K562 (cell line): ENCODE measurements around the gene ZNF322. TPM values are rescaled to one million over a fixed set of nuclear protein-coding genes. Genes with fewer than 3 reads are reported as not detected.

Experiments used
- E2F4 ChIP-seq: sonication (generic); formaldehyde crosslinking; IDR thresholded peaks from 2 replicates; pipeline ENCODE4 v1.8.0; 2022; ENCODE audit warnings: mild to moderate bottlenecking, low read depth, missing genetic modification reagents
- GATA2 ChIP-seq: sonication (generic); formaldehyde crosslinking; IDR thresholded peaks from 2 replicates; pipeline ENCODE4 v1.4.0; 2020; ENCODE audit warnings: mild to moderate bottlenecking, missing genetic modification reagents
- HBP1 ChIP-seq: fragments of 450-650 bp; formaldehyde crosslinking; IDR thresholded peaks from 2 replicates; pipeline ENCODE4 v1.4.0; 2022; ENCODE audit warnings: missing genetic modification characterization
- HDAC2 ChIP-seq: fragments of 450-650 bp; IDR thresholded peaks from 2 replicates; pipeline ENCODE4 v1.6.1; 2016; ENCODE audit warnings: mild to moderate bottlenecking
- HLTF ChIP-seq: fragments of 450-650 bp; IDR thresholded peaks from 2 replicates; pipeline ENCODE4 v1.6.1; 2016
- POLR2H ChIP-seq: IDR thresholded peaks from 2 replicates; pipeline ENCODE4 v1.6.1; 2016; ENCODE audit warnings: missing genetic modification characterization, low read depth, mild to moderate bottlenecking, control low read depth, missing compliant biosample characterization, moderate library complexity
- TCF3 ChIP-seq: sonication (generic); formaldehyde crosslinking; IDR thresholded peaks from 2 replicates; pipeline ENCODE4 v1.4.0; 2020; ENCODE audit warnings: mild to moderate bottlenecking, missing genetic modification reagents
- TOE1 ChIP-seq, 2 experiments: fragments of 450-650 bp in 1 of 2; sonication (generic) in 1 of 2; formaldehyde crosslinking in 1 of 2; IDR thresholded peaks; 2 replicates each; pipeline versions ENCODE4 v1.7.1 to v1.8.0; 2016 to 2022; ENCODE audit warnings: borderline replicate concordance in 2 of 2, mild to moderate bottlenecking in 2 of 2, antibody characterized with exemption in 1 of 2, inconsistent platforms in 1 of 2, low read depth in 1 of 2, missing genetic modification reagents in 1 of 2, moderate library complexity in 1 of 2
- USF2 ChIP-seq: sonication (generic); formaldehyde crosslinking; IDR thresholded peaks from 2 replicates; pipeline ENCODE4 v1.5.0; 2020; ENCODE audit warnings: missing genetic modification reagents
- ZBTB49 ChIP-seq: sonication (generic); formaldehyde crosslinking; IDR thresholded peaks from 2 replicates; pipeline ENCODE4 v1.8.0; 2022; ENCODE audit warnings: missing genetic modification reagents, mild to moderate bottlenecking, borderline replicate concordance
- ZBTB8A ChIP-seq: fragments of 450-650 bp; IDR thresholded peaks from 2 replicates; pipeline ENCODE4 v1.6.1; 2018; ENCODE audit warnings: mild to moderate bottlenecking, moderate library complexity; ENCODE audit not compliant: partially characterized antibody
- ZKSCAN3 ChIP-seq: fragments of 250-450 bp; sonication (Bioruptor Pico); IDR thresholded peaks from 2 replicates; pipeline ENCODE4 v1.4.0; 2020
- ZNF124 ChIP-seq: sonication (generic); formaldehyde crosslinking; IDR thresholded peaks from 2 replicates; pipeline ENCODE4 v1.8.1; 2022; ENCODE audit warnings: missing genetic modification reagents
- ZNF311 ChIP-seq: fragments of 250-450 bp; sonication (Bioruptor Pico); IDR thresholded peaks from 2 replicates; pipeline ENCODE4 v1.4.0; 2020; ENCODE audit warnings: mild to moderate bottlenecking, moderate library complexity
- ZNF431 ChIP-seq: sonication (generic); formaldehyde crosslinking; IDR thresholded peaks from 2 replicates; pipeline ENCODE4 v1.8.0; 2022; ENCODE audit warnings: mild to moderate bottlenecking, missing genetic modification reagents
- ZNF655 ChIP-seq: fragments of 250-450 bp; sonication (Bioruptor Pico); IDR thresholded peaks from 2 replicates; pipeline ENCODE4 v1.5.0; 2021
- polyA plus RNA-seq, 8 experiments: library from polyadenylated mRNA; depleted of rRNA in 4 of 8; stranded (reverse) in 5 of 8; unstranded in 3 of 8; fragments of >200 nt; fragmentation: Nextera tagmentation in 2 of 8; fragmentation: Illumina TruSeq in 1 of 8; extraction: Ambion mirVana in 2 of 8; extraction: Trizol in 1 of 8; gene quantifications; 2 replicates each; pipeline versions ENCODE4 v1.2.1 to v1.2.3, GENCODE V29; 2011 to 2014; ENCODE audit warnings: inconsistent platforms in 1 of 8, missing spikeins in 1 of 8
- total RNA-seq, 7 experiments: library from RNA; depleted of rRNA in 6 of 7; stranded (reverse); fragments of >200 nt in 6 of 7; fragmentation: Illumina TruSeq in 2 of 7; extraction: Trizol in 2 of 7; gene quantifications; 2 replicates each; pipeline versions ENCODE4 v1.2.1 to v1.2.3, GENCODE V29; 2011 to 2021; ENCODE audit warnings: low replicate concordance in 1 of 7
- TF ChIP-seq, protein P1 (sequence below), 2 experiments: fragments of 450-650 bp in 1 of 2; sonication (generic) in 1 of 2; formaldehyde crosslinking in 1 of 2; IDR thresholded peaks in 1 of 2; conservative IDR thresholded peaks in 1 of 2; 2 replicates each; pipeline versions ENCODE4 v1.6.1 to v1.8.1; 2016 to 2023; ENCODE audit warnings: mild to moderate bottlenecking in 2 of 2, moderate library complexity in 2 of 2, inconsistent platforms in 1 of 2, missing genetic modification reagents in 1 of 2
- TF ChIP-seq, protein P2 (sequence below): sonication (generic); formaldehyde crosslinking; IDR thresholded peaks from 2 replicates; pipeline ENCODE4 v1.8.1; 2023; ENCODE audit warnings: mild to moderate bottlenecking, missing genetic modification reagents

ZNF322 gene
- total and polyA plus RNA-seq, 9 of the 15 experiments (the other 6 are each of a cell fraction or from before 2014, with no cell fraction given): 4.7 to 31.2 (median 18.7) TPM

GRCh38 chr6:26657256-26657655 lies 2.3 kb downstream of the ZNF322 start (continued):
- no peak for TF ChIP-seq USF2 (CRISPR knock-in tag)
- TF ChIP-seq ZBTB8A: no peak
- TF ChIP-seq ZKSCAN3 (CRISPR knock-in tag): no peak
- TF ChIP-seq, protein P1, sequence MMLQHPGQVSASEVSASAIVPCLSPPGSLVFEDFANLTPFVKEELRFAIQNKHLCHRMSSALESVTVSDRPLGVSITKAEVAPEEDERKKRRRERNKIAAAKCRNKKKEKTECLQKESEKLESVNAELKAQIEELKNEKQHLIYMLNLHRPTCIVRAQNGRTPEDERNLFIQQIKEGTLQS (IDR thresholded peaks at IDR 0.05): no peak
- TF ChIP-seq, protein P1 (CRISPR knock-in tag; conservative IDR thresholded peaks at IDR 0.05): no peak
- TF ChIP-seq TOE1 (IDR thresholded peaks at IDR 0.05; ENCODE audit: borderline replicate concordance): no peak
- no peak for TF ChIP-seq TOE1 (CRISPR knock-in tag; IDR thresholded peaks at IDR 0.05; ENCODE audit: borderline replicate concordance, low read depth)
- TF ChIP-seq HBP1: no peak
- 0 out of 2 replicates have a peak, but pooled peaks have one; percentile 21 for TF ChIP-seq HDAC2
- no peak for TF ChIP-seq E2F4 (CRISPR knock-in tag)
- TF ChIP-seq ZNF655 (CRISPR knock-in tag): no peak
- no peak for TF ChIP-seq ZNF431 (CRISPR knock-in tag)
- peak; percentile 22; the same call in 1 of the 2 replicates for TF ChIP-seq GATA2 (CRISPR knock-in tag)
- no peak for TF ChIP-seq HLTF
- TF ChIP-seq, protein P2, sequence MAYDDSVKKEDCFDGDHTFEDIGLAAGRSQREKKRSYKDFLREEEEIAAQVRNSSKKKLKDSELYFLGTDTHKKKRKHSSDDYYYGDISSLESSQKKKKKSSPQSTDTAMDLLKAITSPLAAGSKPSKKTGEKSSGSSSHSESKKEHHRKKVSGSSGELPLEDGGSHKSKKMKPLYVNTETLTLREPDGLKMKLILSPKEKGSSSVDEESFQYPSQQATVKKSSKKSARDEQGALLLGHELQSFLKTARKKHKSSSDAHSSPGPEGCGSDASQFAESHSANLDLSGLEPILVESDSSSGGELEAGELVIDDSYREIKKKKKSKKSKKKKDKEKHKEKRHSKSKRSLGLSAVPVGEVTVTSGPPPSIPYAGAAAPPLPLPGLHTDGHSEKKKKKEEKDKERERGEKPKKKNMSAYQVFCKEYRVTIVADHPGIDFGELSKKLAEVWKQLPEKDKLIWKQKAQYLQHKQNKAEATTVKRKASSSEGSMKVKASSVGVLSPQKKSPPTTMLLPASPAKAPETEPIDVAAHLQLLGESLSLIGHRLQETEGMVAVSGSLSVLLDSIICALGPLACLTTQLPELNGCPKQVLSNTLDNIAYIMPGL (CRISPR knock-in tag): no peak
- no peak for TF ChIP-seq ZNF311 (CRISPR knock-in tag)
- no peak for TF ChIP-seq POLR2H
- TF ChIP-seq TCF3: 0 out of 2 replicates have a peak, but pooled peaks have one; percentile 39
- TF ChIP-seq ZNF124 (CRISPR knock-in tag): no peak
- no peak for TF ChIP-seq ZBTB49
